ENCODE data around the gene TXNDC5.
"Not testable (repeated sequence)": the region's sequence is repeated elsewhere in the genome, so short reads cannot be mapped to it uniquely, and the experiment has no call there.

Gene TXNDC5

DNA sequence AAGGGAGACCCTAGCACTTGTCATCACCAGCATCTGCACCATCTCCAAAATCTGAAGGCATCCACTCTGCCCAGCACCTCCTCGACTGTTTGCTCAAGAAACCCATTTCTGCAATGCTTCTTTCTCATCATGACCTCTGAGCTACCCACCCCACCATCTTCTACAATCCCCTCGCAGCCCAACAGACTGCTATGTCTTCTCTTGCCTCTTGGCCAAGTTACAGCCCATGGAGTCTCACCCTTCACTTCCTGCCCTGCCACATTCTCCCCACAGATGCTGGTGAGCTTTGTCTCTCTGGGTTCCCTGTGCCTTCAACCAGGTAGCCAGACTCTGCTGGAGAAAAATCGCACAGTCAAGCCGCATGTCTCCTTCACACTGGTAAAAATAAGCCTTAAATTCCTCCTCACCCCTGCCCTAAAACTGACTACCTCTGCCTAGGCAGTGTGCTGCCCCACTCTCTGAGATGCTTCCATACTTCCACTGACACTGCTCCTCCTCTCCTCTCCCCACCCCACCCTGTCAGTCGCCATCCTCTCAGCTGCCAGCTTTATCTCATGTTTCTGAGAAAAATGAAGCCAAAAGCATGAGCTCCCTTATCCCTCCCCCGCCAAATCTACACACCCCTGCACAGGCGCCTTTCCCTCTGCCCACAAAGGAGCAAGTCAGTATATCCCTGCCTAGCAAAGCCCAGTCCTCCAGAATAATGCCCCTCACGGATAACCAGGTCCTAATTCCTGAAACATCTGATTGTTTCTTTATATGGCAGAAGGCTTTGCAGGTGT, 2.3 kb upstream of the TXNDC5 start:
- DNase-seq, result no peak

DNA sequence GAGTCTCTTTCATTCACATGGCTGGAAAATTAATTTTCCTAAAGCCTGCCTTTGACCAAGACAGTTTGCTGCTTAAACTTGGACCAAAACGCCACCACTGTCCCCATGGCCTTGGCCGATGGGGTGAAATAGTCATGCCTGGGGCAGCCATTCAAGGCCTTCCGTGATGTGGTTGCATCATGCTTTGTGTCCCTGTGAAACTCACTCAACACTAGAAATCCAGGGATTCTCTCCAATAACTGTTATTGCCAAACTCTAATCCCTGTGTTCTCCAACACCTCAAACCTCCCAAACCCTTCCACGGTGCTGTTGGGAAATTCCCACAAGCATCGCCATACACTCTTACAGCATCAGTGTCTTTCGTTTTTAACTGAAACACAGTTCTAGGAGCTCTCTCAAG, 1.4 kb upstream of the TXNDC5 start:
- DNase-seq, result no peak

DNA sequence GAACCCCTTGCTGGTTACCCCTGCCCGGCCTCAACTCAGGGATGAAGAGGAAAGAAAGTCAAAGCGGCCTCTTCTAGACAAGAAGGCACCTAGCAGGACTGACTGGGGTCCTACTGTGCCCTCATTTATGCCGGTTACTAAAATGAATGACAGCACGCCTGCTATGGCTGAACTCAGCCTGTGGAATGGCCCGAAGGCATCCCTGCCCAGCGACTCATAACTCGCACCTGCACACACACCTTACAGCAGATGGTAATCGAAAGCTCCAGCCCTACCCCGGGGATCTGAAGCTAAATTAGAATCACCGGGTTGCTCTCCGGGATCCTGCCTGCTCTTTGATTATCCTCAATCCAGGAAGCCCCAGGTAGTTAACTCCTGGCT, 747 bp upstream of the TXNDC5 start:
- DNase-seq, result no peak

DNA sequence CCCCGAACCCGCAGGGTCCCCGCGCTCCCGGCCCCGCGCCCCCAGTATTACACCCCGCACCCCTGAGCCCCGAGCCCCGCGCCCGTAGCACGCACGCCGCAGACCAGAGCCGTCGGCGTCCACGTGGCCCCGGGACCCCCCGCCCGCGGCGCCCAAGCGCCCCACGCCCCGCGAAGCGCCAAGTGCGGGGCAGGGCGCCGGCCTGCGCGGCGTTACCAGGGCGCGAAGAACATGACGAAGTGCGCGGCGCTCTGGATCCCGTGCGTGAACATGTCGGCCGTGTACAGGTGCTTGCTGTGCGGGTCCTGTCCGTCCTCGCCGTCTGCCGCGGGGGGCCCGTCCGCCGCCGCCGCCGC, 312 bp downstream of the TXNDC5 start:
- no peak for DNase-seq

DNA sequence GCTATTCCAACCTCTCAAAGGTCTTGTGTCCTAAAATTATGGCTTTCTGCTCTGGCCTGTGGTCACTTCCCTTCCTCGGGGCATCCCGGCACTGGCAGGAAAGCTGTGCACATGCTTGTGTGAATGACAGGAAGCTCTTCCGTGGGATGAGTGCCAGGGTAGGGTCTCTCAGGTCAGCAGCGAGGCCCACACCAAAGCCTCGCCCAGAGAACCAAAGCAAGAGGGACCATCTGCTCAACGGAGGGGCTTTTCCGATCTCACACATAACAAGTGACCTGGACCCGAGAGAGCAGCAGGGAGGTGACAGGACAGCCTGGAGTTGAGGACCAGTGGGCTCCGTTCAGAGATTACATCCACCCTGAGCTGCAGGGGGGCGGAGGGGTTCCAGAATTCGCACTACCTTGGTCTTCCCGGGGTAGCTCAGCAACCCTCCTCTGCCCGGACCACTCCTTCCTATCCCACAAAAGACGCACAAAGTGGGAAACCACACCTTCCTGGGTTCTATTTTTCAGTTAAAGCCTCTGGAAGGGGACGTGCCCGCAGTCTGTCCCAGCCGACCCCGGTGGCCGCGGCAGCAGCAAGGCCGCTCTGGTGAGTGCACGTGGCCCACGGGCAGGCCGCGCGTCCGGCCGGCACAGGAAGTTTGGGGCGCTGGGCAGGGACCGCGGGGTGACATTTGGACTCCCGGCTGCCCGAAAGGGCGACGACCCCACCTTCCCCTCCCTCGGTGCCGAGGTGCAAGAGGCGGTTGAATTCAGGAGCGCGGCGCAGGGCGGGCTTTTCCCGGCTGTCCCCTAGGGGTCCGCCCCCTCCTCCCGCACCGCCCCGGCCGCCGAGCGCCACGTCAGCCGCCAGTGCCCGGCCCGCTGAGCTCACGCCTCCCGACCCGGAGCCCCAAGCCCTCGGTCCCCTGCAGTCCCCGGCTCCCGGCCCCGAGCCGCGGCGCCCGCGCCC, 988 bp downstream of the TXNDC5 start:
- peak; percentile 56 for DNase-seq

DNA sequence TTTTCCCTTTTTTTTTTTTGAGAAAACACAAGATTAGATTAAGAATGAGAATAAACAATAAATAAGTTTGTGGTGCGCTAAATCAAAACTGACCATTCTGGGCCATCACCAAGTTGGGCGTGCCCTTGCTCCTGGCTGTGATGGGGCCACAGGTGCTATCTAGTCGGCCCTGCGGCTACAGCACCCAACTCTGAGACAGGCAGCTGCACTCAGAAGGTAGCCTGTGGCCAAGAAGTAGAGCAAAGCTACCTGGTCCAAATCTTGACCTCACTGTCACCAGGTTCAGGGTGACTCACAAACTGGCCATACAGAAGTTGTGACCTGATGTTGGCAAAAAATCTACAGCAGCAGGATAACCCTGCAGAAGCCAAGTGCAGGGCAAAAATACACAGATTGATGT, 3.4 kb downstream of the TXNDC5 start:
- DNase-seq, result no peak

DNA sequence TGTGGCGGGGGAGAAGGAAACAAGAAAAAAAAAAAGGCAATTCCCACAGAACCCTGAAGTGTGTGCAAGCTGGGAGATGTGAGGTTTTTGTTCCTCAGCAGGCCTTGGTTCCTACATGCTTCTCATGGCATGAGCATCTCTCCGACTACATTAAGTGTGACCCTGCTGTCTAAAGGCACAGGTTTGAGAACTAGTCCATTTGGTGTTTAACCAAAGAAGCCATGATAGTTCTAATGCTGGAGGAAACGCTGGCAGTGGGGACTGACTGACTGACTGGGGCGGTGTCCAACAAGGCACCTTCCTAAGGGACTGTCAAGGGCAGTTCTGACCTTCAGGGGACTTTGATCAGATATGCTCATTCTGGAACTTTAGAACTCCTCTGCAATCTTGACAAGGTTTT, 3.8 kb downstream of the TXNDC5 start:
- DNase-seq, result no peak

DNA sequence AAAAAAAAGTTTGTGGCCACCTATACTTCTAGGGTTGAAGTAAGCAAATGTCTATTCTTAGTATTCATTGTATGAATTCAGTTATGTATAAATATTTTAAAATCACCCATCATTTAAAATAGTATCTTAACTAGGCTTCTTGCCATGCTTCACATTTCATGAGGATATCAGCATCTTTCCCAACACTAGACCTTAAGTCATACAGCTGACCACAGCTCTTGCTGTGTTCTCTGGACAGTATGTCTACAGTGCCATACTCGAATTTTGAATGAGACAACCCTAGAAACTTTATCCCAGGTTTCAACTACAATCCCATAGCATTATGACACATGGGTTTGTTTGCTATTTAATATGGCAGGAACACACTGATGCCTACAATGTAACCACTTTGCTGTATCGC, 5.2 kb downstream of the TXNDC5 start:
- DNase-seq, result no peak

DNA sequence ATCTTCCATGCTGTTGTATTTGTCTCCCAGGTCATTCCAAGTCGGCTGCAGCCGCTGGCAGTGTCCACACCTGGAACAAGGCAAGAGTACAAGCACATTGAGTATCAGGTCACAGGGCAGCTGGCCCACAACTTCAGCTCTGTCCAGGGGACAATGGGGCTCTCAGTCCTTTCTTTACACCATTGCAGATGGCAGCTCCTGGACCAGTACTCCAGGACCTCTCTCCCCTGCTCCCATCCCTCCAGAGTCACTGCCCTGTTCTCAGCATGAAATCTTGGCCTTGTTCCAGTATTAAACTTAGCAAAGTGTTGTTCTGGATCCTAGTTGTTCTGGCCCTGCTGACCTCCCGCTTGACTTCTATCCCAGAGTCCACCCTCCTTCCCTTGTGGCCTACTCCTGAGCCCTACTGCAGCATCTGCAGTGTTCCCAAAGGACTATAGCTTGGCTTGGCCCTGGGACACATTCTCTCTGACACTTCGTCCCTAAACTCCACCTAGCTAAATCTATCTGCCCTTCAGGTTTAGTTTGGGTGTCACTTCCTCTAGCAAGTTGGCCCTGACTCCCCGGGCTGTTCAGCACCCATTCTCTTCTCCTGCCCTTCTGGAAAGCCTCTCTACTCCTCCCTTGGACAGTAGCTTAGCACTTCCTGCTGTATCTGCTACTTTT, 5.8 kb downstream of the TXNDC5 start:
- DNase-seq, result no peak

DNA sequence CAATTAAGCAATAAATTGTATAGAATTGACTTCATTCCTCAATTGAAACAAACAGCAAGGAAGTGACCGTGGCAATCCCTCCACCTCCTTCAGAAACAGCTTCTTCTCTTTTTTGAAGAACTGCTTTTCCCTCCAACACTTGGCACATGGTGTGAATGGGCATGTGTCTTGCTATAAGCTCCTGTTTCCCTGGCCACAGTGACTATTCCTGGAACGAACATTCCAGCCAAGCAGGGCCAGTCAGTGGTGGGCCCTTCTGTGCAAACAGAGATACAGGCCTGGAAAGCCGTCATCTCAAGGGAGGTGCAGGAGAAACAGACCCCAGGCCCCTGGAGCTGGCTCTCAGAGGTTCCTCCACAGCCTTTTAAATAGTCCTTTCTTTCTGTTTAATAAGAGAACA, 6.9 kb downstream of the TXNDC5 start:
- DNase-seq, result no peak

DNA sequence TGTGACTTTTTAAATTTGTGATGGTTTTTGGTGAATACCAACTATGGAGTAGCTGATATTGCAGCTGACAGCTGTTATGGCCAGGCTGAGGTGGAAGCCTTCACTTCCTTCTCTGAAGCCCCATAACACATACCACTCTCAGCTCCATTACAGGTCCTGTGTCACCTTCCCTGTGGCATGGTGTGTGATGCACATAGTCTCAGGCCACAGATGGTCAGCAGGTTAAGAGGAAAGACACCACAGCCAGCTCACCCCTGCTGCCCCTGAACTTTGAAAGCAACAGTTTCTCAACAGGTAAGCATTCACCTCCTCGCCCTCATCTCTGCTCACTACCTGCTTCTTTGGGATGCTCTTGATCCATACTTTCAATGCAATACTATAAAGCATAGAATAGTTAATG, 7.7 kb downstream of the TXNDC5 start:
- no peak for DNase-seq

DNA sequence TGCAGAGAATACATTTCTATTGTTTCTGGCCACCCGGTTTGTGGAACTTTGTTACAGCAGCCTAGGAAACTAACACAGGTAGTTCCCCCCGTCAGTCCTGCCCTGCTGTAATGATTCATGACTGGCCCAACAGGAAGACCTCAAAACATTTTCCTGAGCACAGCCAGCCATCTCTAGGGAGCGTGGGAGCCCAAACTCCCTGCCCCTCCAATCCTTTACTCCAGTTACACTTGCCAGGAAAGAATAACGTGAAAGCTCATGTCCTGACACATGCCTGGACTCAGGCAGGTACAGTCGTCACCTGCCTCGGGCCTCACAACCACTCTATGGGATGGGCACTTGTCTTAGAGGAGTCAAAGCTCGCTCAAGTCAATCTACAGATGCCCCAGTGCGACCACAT, 8.4 kb downstream of the TXNDC5 start:
- no peak for DNase-seq

DNA sequence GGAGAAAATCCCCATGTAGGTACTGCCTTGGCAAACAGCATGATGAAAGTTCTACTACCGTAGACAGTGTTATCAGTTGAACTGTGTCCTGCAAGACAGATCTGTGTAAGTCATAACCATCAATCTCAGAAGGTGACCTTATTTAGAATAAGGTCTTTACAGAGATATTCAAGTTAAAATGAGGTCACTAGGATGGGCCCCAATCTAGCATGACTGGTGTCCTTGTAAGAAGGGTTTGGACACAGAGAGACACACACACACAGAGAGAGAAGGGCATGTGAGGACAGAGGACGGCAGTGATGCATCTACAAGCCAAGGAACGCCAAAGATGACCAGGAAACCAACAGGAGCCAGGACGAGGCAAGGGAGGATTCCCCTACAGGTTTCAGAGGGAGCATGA, 8.8 kb downstream of the TXNDC5 start:
- DNase-seq, result no peak

DNA sequence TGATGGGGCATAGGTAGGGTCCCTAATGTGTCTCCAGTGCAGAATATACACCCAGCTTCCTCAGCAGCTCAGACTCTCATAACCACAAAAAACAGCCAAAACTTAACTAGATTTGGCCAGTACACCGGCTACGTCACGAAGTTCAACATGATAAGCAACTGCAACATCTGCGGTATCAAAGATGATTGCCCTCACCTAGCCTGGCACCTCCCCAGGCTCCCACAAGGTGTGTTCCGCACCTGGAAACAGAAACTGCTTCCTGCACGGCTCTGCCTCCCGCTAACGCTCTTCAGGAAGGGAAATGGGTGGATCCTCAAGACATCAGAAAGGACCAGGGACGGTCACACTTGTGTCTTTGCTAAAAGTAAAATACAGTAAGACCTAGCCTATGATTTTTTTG, 9.5 kb downstream of the TXNDC5 start:
- no peak for DNase-seq

DNA sequence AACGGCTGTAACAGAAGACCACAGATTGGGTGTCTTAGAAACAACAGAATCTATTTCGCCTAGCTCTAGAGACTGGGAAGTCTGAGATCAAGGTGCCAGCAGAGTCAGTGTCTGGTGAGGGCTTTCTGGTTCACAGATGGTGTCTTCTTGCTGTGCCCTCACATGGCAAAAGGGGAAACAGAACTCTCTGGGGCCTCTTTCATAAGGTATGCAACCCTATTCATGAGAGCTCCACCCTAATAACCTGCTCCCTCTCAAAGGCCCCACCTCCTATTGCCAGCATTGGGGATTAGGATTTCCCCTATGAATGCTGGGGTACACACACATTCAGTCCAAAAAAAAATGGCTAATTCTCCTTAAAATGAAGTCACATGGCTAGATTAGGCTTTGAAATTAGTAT, 10.0 kb downstream of the TXNDC5 start:
- no peak for DNase-seq

DNA sequence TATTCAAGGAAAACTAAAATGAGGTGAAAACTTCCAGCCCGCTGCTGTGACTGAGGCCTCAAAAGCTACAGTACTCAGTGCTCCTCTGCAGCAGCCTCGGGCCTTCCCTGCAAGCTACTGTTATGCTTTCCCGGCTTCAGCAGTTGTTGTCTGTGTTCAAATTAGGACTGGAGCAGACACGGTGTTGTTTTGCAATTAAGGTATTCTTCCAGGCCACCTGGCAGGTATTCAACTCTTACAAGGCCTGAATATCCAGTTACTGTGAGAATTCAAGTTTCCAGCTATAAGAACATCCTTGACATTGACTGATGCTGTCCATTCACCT, 10.7 kb downstream of the TXNDC5 start:
- DNase-seq, result no peak

DNA sequence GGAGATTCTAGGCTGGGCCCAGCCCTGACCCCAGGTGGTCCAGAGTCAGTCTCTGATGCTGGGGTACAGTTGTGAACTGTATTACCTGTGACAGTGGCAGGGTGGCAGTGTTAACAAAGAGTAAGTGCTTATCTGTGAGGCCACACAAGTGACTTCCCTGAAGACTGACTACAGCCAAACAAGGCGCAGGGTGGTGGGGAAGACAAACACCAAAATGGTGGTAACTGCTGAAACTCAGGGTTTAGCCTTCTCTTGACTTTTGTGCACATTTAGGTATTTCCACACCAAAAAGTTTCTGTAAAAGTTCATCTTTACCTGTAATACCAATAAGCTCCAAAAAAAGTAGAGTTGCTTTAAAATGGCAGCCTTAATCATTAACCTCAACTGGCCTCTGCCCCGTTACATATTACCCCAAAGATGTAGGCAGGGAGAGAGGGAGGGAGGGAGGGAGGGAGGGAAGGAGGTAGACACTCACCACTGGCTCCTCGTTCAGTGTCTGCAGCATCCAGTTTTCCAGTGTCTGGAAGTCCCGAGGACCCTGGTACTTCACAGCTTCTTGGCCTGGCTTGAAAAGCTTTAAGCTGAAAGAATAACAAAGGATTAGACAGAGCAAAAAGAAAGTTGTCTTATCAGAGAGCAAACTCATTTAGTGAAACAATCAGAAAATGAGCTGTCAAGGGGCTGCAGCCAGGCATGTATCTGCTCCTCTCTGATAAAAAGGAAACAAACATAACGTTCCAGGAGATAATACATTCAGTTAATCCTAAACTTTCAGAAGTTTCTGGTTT, 11.3 kb downstream of the TXNDC5 start:
- no peak for DNase-seq

DNA sequence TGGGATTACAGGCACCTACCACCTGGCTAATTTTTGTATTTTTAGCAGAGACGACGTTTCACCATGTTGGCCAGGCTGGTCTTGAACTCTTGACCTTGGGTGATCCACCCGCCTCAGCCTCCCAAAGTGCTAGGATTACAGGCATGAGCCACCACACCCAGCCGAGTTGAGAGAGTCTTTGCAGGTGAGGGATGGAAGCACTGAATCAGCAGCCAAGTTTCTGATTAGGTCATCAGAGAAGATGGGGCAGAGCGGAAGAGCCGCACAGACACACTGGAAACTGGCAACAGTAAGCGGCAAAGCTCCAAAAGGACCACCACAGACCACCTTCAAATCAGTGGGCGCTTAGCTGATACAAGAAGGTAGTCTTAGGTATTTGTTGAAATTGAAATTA, 12.4 kb downstream of the TXNDC5 start:
- DNase-seq, result not testable (repeated sequence)

DNA sequence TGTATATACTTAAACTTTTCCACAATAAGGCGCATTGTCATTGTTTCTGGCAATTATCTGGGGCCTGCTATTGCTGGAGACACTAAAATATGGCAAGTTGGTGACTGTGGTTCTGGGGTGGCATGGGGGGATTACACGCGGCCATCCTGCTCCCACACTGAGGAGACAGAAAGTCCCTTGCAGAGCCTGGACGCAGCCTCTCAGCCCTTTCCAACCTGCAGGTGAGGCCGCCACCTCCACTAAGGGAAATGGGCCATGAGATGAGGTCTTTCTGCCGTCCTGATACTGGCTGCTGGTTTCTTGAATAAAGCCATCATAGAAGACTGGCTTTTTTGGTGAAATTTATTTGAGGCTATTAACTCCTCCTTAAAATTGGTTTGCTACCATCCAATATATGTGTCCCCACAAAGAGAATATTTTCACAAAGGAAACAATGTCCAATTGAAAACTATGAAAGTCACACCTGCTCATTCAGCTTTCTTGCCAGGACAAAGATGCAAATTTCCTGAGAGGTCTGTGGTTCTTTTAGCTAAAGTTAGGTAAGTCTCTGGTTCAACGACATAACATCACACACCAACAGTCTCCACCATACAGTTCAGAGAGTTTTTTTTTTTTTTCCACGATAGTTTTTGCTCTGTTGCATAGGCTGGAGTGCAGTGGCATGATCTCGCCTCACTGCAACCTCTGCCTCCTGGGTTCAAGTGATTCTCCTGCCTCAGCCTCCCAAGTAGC, 13.0 kb downstream of the TXNDC5 start:
- DNase-seq, result no peak

DNA sequence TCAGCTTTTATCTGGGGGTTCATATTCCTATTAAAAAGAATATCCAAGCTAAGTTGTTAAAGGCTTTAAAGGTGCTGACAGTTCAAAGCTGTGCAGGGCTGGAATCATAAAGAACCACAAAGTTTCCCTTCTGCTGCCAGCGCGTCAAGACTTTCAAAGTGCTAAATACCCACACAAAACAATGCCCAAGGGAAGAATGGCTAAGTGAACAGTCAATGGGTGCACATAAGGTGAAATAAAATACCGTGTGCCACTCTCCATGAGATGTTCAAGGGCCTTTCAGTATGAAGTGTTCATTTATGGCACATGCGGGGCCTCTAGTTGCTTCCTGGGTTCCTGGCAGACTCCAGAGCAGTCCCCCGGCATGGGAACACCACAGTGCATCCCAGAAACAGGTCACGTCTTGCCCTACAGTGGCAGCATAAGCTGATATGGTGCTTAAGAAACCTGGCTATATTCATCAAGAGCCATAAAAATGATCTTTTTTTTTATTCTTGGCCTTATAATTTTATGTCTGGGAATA, 14.1 kb downstream of the TXNDC5 start:
- DNase-seq, result no peak

DNA sequence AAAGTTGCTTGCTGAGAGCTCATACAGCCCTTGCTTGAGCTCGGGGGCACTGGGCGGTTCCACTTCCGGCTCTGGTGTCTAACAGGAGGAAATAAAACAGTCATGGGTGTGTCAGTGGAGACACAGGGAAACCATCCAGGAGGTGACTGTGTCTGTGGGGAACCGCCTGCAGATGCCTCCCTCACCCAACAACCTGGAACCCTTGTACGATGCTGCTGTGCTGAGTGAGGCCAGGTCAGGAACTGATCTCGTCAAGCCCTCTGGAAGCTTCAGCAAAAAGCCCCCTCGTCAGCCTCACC, 15.5 kb downstream of the TXNDC5 start:
- DNase-seq, result no peak
